GM21619 (cell line): ENCODE measurements around the gene RMI2.

Experiments
- ATAC-seq: cut with Tn5 transposase; IDR thresholded peaks from one replicate; pipeline ENCODE4 v1.9.1; 2021; ENCODE audit not compliant: unreplicated experiment

RMI2 gene

GRCh38 chr16:11309895-11310633, 35.2 kb upstream of the RMI2 start:
- no peak for ATAC-seq

GRCh38 chr16:11310634-11310977, 34.7 kb upstream of the RMI2 start:
- ATAC-seq = no peak

- ATAC-seq = peak; percentile 41
Observed at GRCh38 chr16:11310997-11311561, 34.2 kb upstream of the RMI2 start.

- no peak for ATAC-seq
Observed at GRCh38 chr16:11312718-11313492, 32.4 kb upstream of the RMI2 start.

- no peak for ATAC-seq
Observed at GRCh38 chr16:11313493-11314308, 31.6 kb upstream of the RMI2 start.

GRCh38 chr16:11314309-11314894, 30.9 kb upstream of the RMI2 start:
- ATAC-seq = no peak

- ATAC-seq = no peak
Observed at GRCh38 chr16:11315510-11315909, 29.7 kb upstream of the RMI2 start.

- ATAC-seq = no peak
Observed at GRCh38 chr16:11316331-11317015, 28.8 kb upstream of the RMI2 start.

- ATAC-seq = no peak
Observed at GRCh38 chr16:11318817-11319216, 26.4 kb upstream of the RMI2 start.

- ATAC-seq = no peak
Observed at GRCh38 chr16:11319529-11320146, 25.6 kb upstream of the RMI2 start.

- ATAC-seq = no peak
Observed at GRCh38 chr16:11320170-11320569, 25.1 kb upstream of the RMI2 start.

GRCh38 chr16:11321662-11322061, 23.6 kb upstream of the RMI2 start:
- ATAC-seq = no peak

GRCh38 chr16:11322823-11323222, 22.4 kb upstream of the RMI2 start:
- ATAC-seq = no peak

- ATAC-seq = no peak
Observed at GRCh38 chr16:11323551-11324336, 21.5 kb upstream of the RMI2 start.

- ATAC-seq = no peak
Observed at GRCh38 chr16:11325404-11326083, 19.7 kb upstream of the RMI2 start.

GRCh38 chr16:11326084-11326736, 19.0 kb upstream of the RMI2 start:
- ATAC-seq = no peak

- no peak for ATAC-seq
Observed at GRCh38 chr16:11326737-11327276, 18.5 kb upstream of the RMI2 start.
